CD4-positive, alpha-beta T cell treated with Interleukin-17A for 1 hour (primary cell): Measurements from ENCODE around the gene FLNB.

Experiments used
- DNase-seq: peaks from one replicate; pipeline ENCODE4 v3.0.0-alpha.2; 2020

Gene FLNB

GRCh38 chr3:58010562-58010961, 2.3 kb downstream of the FLNB start:
- DNase-seq: no peak

GRCh38 chr3:58011580-58011979, 3.4 kb downstream of the FLNB start:
- no peak for DNase-seq

- DNase-seq: no peak
Observed at GRCh38 chr3:58012302-58012701, 4.1 kb downstream of the FLNB start.

- no peak for DNase-seq
Observed at GRCh38 chr3:58013099-58013498, 4.9 kb downstream of the FLNB start.

GRCh38 chr3:58013973-58014649, 5.9 kb downstream of the FLNB start:
- no peak for DNase-seq

GRCh38 chr3:58015520-58015915, 7.3 kb downstream of the FLNB start:
- no peak for DNase-seq

GRCh38 chr3:58016710-58017109, 8.5 kb downstream of the FLNB start:
- no peak for DNase-seq

- DNase-seq: no peak
Observed at GRCh38 chr3:58018892-58019742, 10.9 kb downstream of the FLNB start.

GRCh38 chr3:58020783-58021071, 12.5 kb downstream of the FLNB start:
- DNase-seq: no peak

- no peak for DNase-seq
Observed at GRCh38 chr3:58021072-58021959, 13.1 kb downstream of the FLNB start.

GRCh38 chr3:58021962-58022361, 13.7 kb downstream of the FLNB start:
- DNase-seq: no peak

GRCh38 chr3:58022490-58022889, 14.3 kb downstream of the FLNB start:
- DNase-seq: no peak

- DNase-seq: no peak
Observed at GRCh38 chr3:58023531-58023930, 15.3 kb downstream of the FLNB start.

- no peak for DNase-seq
Observed at GRCh38 chr3:58025406-58025805, 17.2 kb downstream of the FLNB start.

- DNase-seq: no peak
Observed at GRCh38 chr3:58025837-58026569, 17.8 kb downstream of the FLNB start.

- DNase-seq: no peak
Observed at GRCh38 chr3:58026598-58026997, 18.4 kb downstream of the FLNB start.

GRCh38 chr3:58027704-58028317, 19.6 kb downstream of the FLNB start:
- no peak for DNase-seq

- no peak for DNase-seq
Observed at GRCh38 chr3:58028902-58029301, 20.7 kb downstream of the FLNB start.

- DNase-seq: no peak
Observed at GRCh38 chr3:58029842-58030584, 21.8 kb downstream of the FLNB start.

- DNase-seq: no peak
Observed at GRCh38 chr3:58032186-58032585, 24.0 kb downstream of the FLNB start.

GRCh38 chr3:58034738-58035523, 26.7 kb downstream of the FLNB start:
- DNase-seq: peak; percentile 76
